ENCODE measurements around the gene EHHADH.
"Not testable (repeated sequence)": the region's sequence is repeated elsewhere in the genome, so short reads cannot be mapped to it uniquely, and the experiment has no call there.

EHHADH gene

GRCh38 chr3:185251272-185251671, 2.6 kb downstream of the EHHADH start:
- no peak for DNase-seq (ENCODE audit: low read depth in 2 of 2)

DNA sequence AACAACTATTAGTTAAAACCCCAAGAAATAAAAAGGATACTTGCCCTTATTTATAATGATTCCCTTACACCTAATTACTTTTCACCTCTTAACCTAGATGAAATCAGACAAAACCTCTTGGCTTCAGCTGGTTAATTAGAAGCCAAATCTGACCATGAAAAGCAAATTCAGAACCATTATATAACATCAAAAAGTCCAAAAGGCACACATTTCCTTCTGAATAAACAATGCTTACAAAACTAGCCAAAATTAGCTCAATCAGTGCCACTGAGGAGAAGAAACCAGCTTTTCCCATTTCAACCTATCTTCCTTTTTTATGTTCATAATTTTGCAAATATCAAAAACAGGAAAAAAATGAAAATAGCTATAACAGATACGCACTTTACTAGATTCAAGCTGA, 3.2 kb downstream of the EHHADH start:
- DNase-seq (ENCODE audit: low read depth in 2 of 2), result no peak

- DNase-seq (ENCODE audit: low read depth in 2 of 2), result no peak
These were observed 3.6 kb downstream of the EHHADH start for GRCh38 chr3:185250247-185250646.

- no peak for DNase-seq (ENCODE audit: low read depth in 2 of 2)
These were observed 11.2 kb downstream of the EHHADH start for GRCh38 chr3:185242642-185243041.

DNA sequence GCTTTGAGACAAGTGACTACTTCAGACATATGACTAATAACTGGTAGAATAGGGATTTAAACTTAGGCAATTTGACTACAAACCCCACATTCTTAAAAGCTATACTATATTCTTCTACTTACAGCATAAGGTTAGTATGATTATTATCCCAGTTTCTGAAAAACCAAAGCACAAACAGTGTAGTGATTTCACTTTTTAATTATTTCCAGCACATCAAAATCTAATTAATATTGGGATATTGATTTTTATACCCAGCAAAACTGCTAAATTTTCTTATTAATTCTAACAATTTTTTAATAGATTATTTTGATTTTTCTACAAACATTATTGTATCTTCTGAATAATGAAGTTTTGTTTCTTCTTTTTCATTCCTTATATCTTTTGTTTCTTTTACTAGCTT, 16.9 kb downstream of the EHHADH start:
- no peak for DNase-seq (ENCODE audit: low read depth in 2 of 2)

- no peak for DNase-seq (ENCODE audit: low read depth in 2 of 2)
These were observed 20.5 kb downstream of the EHHADH start for GRCh38 chr3:185233328-185233727.

GRCh38 chr3:185226526-185226925, 27.3 kb downstream of the EHHADH start:
- not testable (repeated sequence) for DNase-seq (ENCODE audit: low read depth in 2 of 2)

DNA sequence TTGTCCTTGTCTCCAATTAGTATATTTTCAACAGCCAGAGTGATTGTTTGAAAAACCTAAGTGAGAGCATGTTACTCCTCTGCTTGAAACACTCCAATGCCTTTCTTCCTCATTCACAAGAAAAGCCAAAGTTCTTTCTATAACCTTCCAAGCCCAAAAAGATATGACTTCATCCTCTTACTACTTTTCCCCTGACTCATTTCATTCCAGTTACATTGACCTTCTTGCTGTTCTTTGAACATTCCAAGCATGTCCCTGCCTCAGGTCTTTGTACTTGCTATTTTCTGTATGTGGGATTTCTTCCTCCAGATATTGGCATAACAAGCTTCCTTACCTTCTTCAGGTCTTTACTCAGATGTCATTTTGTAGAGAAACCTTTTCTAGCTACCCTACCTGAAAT, 28.3 kb downstream of the EHHADH start:
- DNase-seq (ENCODE audit: low read depth in 2 of 2), result no peak

- no peak for DNase-seq (ENCODE audit: low read depth in 2 of 2)
These were observed 28.8 kb downstream of the EHHADH start for GRCh38 chr3:185225080-185225479.

DNA sequence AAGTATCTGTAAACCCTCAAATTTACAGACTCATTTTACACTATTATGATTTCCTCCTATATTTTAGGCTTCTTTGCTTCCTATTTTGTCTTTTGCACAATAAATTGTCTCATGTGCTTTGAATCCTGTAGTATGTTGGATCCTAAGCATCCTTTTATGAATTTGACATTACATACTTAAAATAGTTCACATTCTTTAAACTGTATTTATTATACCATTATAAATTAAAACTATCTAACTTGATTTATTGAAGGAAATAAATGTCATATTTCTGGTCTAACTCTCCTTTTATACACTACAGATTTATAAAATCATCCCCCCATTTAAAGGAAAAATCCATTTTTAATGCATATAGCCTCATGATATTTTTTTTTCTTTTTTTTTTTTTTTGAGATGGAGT, 32.6 kb downstream of the EHHADH start:
- no peak for DNase-seq (ENCODE audit: low read depth in 2 of 2)

DNA sequence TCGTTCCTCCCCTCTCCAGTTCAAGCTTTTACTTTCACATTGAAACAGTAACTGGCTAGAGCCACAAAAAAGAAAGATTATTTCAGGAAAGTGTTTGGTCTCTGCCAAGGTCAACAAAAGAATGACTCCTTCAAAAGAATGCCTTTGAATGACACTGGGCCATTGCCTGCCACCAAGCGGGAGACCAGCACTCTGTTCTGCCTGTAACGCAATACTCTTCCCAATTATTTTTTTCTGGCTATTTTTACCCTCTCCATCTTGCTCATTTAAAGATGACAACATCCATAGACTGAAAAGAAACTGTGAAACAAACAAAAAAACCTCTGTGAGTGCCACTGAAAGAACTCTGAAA, 37.3 kb downstream of the EHHADH start:
- DNase-seq (ENCODE audit: low read depth in 2 of 2), result no peak

DNA sequence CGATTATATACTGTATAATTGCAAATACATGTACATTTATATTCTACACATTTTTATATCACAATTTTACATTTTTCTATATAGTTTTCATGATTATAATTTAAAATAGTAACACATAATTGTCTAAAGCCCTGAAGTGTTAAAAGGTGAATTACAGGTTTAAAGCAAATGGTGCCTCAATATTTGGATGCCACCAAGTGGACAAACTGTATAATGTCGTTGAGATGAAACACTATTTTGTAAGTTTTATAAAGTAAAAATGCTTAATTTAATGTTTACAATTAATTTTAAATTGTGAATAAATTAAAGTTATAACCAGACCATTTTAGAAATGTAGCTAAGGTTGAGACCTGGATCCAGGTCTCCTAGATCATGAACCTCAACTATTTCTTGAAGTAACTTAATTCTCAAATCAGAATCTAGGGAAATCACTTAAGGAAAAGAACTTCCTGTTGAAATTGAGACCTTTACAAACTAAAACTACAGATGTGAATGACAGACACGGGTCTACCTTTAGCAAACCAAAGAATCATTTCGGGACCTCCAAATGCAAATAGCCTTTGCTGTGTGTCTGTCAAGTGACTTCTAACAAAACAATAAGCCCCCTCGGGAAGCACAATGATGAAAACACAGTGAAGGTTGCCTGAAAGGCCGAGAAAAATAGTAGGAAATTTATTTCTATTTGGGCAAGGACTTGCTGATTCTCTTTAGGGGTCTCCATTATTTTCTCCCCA, 37.8 kb downstream of the EHHADH start:
- DNase-seq (ENCODE audit: low read depth in 2 of 2), result no peak

- no peak for DNase-seq (ENCODE audit: low read depth in 2 of 2)
These were observed 41.3 kb downstream of the EHHADH start for GRCh38 chr3:185212559-185212958.

- no peak for DNase-seq (ENCODE audit: low read depth in 2 of 2)
These were observed 41.8 kb downstream of the EHHADH start for GRCh38 chr3:185212086-185212485.

GRCh38 chr3:185210621-185211142, 43.2 kb downstream of the EHHADH start:
- DNase-seq (ENCODE audit: low read depth in 2 of 2), result no peak

DNA sequence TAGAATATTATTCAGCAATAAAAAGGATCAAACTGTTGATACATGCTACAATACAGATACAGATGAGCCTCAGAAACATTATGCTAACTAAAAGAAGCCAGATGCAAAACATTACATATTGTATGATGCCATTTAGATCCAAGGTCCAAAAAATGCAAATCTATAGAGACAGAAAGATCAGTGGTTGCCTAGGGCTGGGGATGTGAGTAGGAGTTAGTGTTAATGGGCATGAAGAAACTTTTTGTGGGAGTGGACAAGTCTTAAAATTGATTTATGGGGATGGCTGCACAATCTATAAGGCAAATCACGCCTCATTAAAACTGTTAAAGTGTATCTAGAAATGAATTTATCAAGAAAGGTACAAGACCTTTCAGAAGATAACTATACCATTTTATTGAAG, 45.0 kb downstream of the EHHADH start:
- no peak for DNase-seq (ENCODE audit: low read depth in 2 of 2)

DNA sequence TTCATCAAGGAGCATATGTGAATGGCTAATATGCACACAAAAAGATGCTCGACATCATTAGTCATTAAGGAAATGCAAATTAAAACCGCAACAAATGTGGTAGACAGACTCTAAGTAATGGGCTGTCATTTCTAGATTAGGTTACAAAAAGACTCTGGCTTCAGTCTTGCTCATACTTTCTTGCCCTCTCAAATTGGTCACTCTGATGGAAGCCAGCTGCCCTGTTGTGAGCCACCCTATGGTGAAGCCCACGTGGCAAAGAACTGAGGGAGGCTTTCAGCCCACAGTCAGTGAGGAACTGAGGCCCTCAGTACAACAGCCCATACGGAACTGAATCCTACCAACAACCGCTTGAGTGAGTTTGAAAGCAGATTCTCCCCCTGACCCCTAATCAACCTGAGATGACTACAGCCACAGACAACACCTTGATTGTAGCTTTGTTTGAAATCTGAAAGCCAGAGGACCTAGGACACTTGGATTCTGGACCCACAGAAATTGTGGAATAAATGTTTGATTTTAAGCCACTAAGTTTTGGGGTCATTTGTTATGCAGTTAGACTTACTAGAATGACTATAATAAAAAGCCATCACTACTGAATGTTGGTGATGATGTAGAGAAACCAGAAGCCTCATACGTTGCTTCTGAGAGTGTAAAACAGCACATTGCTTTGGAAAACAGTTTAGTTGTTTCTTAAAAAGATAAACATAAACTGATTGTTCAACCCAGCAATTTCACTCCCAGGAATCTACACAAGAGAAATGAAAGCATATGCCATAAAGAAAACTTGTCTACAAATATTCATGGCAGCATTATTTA, 45.7 kb downstream of the EHHADH start:
- no peak for DNase-seq (ENCODE audit: low read depth in 2 of 2)

GRCh38 chr3:185207481-185207880, 46.4 kb downstream of the EHHADH start:
- DNase-seq (ENCODE audit: low read depth in 2 of 2), result no peak

DNA sequence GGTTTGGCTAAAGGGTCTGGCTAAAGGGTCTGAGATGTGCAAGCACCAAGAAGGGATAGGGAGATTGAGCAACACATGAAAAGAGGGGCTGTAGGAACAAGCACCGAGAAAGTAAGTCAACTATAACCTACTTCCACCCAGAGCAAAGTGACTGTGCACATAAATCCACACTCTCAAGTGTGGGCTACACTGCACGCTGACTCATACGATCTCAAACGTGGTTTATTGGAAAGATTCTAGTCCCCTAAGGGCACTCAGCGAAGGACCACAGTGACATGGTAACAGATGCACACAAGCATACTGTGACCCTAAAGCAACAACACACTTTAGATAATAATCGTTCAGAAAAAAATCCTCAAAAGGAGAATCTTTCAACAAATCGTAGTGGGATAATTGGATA, 48.0 kb downstream of the EHHADH start:
- DNase-seq (ENCODE audit: low read depth in 2 of 2), result no peak

DNA sequence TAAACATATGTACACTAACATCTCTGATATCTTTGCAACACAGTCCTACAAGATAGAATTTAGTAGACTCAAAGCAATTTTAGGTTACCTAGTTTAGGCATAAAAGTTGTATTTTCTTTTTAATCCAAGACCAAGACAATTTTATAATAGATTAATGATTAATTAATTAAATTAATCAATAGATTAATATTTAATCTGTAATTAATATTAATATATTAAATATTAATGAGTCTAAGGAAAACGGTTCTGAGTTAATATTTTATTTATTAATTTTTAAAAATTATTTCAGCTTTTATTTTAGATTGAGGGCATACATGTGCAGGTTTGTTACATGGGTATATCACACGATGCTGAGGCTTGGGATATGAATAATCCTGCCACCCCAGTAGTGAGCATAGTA, 49.0 kb downstream of the EHHADH start:
- DNase-seq (ENCODE audit: low read depth in 2 of 2), result no peak

DNA sequence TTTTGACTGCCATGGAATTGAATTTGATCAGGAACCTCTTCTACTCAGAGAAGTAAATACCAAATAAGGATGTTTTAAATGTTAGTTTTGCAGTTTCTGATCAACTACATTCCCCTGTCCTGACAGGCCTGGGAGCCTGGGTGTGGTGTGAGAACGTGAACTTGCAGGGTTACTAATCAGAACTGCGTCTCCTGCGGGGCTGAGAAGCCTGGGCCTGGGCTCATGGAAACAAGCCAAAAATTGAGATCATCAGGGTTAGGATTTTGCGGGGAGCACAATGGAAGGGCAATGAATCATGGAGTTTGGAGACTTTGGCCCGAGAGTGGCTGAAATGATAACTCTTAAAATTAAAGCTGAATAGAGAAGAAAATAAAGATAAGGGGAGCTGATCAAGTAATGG, 53.2 kb downstream of the EHHADH start:
- no peak for DNase-seq (ENCODE audit: low read depth in 2 of 2)

GRCh38 chr3:185199671-185200070, 54.2 kb downstream of the EHHADH start:
- DNase-seq (ENCODE audit: low read depth in 2 of 2), result no peak

DNA sequence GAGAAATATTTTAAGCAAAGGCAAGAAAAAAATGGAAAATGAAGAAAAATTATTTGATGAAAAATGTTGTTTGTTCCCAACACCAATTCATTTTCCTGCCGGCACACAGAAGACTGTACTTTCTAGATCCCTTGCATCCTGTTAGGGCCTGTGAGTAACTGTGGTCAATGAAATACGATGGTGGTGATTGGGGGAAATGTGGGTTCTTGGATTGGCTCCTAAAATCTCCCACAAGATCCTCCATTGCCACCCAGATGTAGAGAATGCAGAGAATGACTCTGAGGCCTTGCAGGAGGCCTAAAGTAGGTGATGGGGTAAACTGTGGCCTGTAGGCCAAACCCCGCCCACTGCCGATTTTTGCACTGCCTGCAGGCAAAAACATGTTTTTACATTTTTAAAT, 54.6 kb downstream of the EHHADH start:
- no peak for DNase-seq (ENCODE audit: low read depth in 2 of 2)
